ENCODE measurements around the gene MGMT.

The MGMT gene

GRCh38 chr10:129709627-129710509 lies 242.8 kb downstream of the MGMT start:
- DNase-seq (ENCODE audit: low read depth in 2 of 2) = no peak

GRCh38 chr10:129710510-129710847 lies 243.4 kb downstream of the MGMT start:
- no peak for DNase-seq (ENCODE audit: low read depth in 2 of 2)

DNA sequence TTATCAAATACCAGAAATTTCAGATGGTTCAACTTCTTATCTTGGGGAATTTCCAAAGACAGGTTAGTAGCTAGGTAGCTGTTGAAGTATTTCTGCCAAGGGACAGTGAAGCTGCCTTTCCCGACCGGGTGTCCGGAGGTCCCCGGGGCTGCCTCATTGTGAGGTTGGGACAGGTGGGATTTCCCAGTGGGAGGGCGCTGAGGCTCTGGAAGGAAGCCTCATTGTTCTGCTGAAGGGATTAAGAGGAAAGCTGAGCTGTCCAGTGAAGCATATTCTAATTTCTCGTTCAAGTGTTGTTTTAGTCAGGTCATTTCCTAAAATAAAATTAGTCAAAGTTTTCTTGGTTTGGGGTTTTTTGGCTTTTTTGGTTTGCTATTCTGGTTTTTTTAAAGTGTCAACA lies 244.2 kb downstream of the MGMT start:
- no peak for DNase-seq (ENCODE audit: low read depth in 2 of 2)

DNA sequence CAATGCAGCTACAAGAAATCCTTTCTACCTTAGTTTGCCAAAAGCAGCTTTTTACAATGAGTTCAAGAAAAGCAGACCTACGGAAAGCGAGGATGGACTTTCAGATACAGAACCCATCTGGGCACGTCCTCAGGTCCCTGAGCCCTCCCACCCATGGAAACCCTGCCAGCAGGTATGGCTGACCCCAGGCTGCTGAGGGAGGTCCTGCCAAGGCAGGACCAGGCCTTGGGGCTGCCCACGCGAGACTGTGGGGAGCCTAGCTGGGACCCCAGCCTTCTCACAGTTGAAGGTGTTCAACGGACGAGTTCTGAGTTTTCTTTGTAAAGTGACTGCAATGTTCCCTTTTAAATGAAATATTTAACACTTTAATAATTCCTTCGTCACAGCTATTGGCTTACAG lies 245.0 kb downstream of the MGMT start:
- no peak for DNase-seq (ENCODE audit: low read depth in 2 of 2)

- no peak for DNase-seq (ENCODE audit: low read depth in 2 of 2)
Measured at GRCh38 chr10:129713659-129714265, 246.7 kb downstream of the MGMT start.

DNA sequence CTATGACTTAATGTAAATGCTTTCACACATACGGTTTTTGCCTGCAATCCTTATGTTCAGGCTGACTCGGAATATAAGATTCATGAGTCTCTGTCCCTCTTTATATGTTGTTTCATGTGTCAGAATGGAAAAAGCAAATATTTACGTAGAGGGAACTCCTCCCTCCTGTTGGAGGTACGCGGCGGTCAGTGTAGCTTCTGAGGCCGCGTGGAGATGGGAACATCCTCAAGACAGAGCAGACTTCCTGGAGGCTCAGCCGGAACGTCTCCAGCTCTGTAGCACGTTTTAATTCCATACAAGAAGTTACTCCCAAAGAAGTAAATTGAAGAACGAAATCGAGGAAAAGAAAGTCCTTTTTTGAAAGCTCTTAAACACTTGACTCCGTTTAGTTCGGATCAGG lies 248.8 kb downstream of the MGMT start:
- DNase-seq (ENCODE audit: low read depth in 2 of 2) = no peak

- no peak for DNase-seq (ENCODE audit: low read depth in 2 of 2)
Measured at GRCh38 chr10:129716211-129716681, 249.2 kb downstream of the MGMT start.

DNA sequence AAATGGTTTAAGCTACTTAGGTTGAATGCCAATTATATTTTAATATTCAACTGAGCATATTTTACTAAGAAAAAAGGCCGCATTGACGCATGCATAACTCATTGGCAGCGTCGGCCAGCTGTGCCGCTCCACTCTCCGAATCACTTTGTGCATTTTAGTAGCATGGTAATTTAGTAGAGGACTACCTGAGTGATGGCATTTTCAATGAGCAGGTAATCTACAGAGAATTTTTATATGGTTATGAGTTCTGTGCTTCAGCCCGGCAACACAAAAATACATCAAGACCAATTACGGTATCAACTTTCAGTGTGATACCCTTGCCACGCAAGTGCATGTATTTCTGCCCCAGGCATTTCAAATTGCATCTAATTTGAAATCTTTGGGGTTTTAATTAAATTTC lies 249.8 kb downstream of the MGMT start:
- no peak for DNase-seq (ENCODE audit: low read depth in 2 of 2)

DNA sequence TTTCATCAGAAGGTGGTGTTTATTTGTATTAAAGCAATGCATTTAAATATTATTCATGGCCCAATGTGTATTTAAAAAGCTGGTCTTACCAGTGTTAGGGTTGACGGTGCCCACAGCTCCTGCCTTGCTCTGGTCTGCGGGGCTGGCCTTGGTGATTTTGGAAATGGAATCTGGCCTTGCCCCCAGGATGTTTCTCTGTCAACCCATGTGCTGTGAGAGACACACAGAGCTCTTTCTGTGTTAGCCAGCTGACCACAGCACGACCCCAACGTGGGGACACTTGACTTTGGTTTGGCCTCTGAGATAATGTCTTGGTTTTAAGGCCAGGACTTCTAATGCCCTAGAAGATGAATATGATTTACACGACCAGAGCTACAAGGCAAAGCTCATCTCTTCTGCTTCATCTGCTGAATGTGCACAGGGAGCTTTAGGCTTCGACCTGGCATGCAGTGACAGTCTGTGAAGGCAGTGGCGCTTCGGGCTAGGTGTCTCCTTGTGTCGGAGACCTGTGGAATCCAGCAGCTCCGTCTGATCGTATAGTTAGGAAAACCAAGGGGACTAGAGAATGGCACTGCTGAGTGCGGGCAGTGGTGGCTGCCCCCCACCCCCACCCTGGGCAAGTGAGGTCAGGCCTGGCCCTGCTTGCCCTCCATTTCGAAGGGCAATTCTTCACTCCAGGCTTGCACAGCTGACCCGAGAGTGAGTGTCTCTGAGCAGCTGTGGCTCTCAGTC lies 250.9 kb downstream of the MGMT start:
- no peak for DNase-seq (ENCODE audit: low read depth in 2 of 2)

GRCh38 chr10:129718548-129719414 lies 251.7 kb downstream of the MGMT start:
- no peak for DNase-seq (ENCODE audit: low read depth in 2 of 2)

GRCh38 chr10:129719415-129719739 lies 252.3 kb downstream of the MGMT start:
- DNase-seq (ENCODE audit: low read depth in 2 of 2) = no peak

DNA sequence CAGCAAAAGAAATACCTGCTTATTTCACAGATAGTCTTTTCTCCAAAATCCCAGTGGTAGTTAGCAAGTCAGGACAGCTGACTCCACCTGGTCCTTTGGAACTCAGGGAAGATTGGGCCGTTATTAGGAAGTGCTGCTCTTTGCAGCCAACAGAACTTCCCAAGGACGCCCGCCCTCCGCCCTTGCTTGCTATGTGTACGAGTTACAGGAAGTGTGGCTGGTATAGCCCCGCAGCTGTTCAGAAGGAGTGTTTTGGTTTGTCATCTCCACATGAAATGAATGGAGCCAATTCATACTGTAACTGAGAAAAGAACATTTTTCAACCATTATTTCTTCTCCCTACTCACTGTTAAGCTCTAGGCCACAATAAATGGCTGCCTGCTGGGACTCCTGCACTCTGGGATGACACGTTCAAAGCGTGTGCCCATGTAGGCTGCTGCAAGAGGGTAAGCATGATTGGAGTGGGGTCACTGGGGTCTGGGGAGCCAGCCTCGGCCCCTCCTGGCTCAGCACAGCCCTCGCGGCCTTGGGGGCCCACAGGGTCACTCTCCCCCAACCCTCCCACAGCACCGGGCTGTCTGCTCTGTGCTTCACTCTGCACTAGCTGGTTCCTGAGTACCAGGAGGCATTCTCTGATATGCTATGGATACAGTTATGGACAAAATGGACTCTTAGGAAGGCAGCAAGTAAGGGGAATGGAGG lies 253.0 kb downstream of the MGMT start:
- DNase-seq (ENCODE audit: low read depth in 2 of 2) = no peak

GRCh38 chr10:129725011-129725410 lies 258.0 kb downstream of the MGMT start:
- DNase-seq (ENCODE audit: low read depth in 2 of 2) = no peak

DNA sequence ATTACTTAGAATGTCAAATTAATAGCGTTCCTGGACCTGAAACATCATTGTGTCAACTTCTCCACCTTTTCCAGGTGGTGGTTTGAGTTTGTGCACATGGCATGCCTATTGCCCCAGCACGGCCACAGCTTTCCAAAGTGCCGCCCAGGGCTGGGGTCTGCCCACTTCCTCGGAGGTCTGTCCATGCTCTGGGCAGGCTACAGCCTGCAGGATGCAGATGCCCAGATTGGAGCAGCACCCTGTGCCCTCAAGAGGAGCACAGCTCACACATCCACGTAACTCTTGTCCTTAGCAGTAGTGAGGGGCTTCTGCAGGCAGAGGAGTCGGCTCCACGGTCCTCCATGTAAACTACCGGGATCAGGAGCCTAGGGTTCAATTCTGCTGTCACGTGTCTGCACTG lies 258.4 kb downstream of the MGMT start:
- no peak for DNase-seq (ENCODE audit: low read depth in 2 of 2)

DNA sequence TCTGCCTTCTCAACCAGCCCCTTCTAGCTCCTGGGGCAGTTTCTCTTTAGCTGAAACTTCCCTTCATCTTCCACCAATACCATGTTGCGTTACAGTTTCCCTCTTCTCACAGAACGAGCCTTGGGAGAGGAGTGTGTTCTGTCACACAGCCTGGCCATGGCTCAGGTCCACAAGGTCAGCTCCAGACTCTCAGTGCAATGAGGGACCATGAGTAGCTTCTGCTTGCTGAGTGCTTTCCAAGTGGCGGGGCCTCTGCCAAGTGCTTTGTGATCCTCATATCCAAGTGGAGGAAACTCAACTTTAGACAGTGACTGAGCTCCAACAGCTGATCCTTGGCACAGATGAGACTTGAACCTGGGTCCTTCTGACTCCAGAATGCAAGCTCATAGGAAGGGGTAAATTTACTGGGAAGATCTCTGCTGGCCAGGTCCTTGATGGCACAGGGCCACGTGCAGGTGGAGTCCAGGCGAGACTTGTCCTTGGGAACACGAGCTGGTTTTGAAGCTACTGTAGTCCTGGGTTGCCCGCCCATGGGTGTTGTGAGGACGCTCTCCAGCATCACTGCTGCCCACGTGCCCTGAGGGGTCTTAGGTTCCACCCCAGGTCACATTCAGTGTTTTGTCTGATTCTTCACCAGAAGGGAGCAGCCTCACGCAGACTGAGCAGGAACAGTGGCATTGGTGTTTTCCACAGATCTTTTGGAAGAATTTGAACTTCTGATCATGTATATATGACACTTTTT lies 259.0 kb downstream of the MGMT start:
- no peak for DNase-seq (ENCODE audit: low read depth in 2 of 2)

- no peak for DNase-seq (ENCODE audit: low read depth in 2 of 2)
Measured at GRCh38 chr10:129727071-129727470, 260.0 kb downstream of the MGMT start.

DNA sequence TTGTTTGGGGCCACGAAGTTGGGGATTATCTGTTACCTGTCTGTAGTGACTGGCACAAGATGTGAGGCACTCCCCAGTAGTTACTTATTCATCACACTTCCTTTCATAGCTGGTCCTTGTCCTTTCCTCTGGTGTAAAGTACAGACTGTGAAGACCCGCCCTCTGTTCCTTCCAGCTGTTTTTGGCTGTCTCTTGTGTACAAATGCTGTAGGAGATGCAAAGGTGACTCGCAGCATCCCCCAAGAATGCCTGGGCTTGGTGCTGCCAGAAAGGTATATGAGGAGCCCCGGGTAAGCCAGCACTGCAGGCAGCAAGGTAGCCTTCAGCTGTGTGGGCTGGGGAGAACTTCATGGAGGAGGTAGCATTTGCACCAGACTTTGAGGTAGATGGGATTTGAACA lies 260.5 kb downstream of the MGMT start:
- no peak for DNase-seq (ENCODE audit: low read depth in 2 of 2)

DNA sequence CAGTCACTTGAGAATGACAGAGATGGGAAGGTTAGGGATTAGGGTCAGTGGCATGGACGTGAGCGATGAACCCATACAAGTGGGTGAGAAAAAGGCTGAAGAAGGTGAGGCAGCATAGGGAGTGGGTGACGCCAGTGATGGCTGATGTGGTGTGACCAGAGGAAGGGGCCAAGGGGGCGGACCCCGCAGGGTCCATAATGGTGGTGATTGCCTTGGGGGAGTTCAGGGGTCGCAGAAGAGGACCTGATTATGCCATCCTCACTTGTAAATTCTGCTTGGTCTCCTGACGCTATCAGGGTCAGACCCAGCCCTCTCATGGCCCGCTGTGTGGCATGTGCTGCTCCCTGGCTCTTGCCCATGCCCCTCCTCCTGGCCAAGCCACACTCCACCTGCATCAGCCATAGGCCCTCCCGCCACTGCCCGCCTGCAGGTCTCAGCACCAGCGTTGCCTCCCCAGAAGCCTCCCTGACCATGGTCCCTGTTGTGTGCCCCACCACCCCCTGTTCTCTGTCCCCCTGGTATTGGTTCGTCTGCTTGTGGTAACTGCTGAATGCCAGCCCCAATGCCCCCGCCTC lies 261.3 kb downstream of the MGMT start:
- DNase-seq (ENCODE audit: low read depth in 2 of 2) = no peak

GRCh38 chr10:129728905-129729795 lies 262.1 kb downstream of the MGMT start:
- DNase-seq (ENCODE audit: low read depth in 2 of 2) = no peak

Measured in stimulated activated CD4-positive, alpha-beta T cell treated with anti-CD3 and anti-CD28 coated beads, Interleukin-12 subunit alpha, Interleukin-12 subunit beta, amount 100 ng/mL, for 24 hours (primary cell).